Midbrain (tissue), 1 donor: Measurements from ENCODE around the gene CCDC88A.
A peak's percentile ranks its signal among the peaks of the same experiment; 100 is the strongest.
"Not testable (repeated sequence)": the region's sequence is repeated elsewhere in the genome, so short reads cannot be mapped to it uniquely, and the experiment has no call there.

Experiments
- DNase-seq: peaks from one replicate; lab custom pipeline; 2025; lab: John Stamatoyannopoulos, UW

CCDC88A gene

DNA sequence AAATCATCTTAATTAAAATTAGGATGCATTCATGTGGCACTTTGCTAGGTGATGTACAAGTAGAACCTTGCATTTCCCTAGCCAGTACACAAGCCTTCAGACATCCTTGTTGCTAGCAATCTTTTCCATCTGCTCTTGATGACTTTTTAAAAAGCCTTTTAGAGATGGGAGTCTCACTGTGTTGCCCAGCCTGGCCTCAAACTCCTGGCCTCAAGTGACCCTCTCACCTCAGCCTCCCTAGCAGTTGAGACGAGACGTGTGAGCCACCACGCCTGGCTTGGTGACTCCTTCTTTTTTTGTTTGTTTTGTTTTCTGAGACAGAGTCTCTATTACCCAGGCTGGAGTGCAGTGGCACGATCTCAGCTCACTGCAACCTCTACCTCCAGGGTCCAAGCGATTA lies 1.7 kb upstream of the CCDC88A start:
- no peak for DNase-seq

DNA sequence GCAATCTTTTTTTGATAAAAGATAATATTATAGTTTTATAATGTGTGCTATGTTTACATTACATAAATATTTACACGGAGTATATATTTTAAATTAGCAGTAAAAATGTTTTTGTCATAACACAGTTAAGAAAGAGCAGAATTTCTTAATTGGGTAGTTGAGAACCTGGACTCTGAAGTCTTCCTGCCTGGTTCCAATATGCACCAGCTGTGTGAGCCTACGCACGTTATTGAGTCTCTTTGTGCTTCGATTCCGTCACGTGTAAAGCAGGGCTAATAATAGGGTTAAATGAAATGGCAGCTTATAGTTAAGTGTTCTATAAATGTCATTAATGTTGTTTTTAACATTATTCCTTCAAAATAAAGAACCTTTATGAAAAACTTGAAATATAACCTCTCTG lies 1.2 kb upstream of the CCDC88A start:
- DNase-seq: no peak

DNA sequence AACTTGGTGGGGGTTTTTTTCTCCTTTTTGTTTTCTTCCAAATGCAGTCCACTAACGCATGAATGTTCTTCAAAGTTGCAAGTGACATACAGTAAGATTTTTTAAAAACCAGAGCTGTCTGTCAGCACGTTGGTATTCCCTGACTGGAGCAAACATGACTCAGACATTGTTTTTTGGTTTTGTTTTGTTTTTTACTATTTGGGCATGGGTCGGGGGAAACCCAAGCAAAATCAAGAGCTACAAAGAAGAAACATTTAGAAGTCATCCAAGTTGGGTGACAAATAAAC lies 726 bp upstream of the CCDC88A start:
- DNase-seq: no peak

DNA sequence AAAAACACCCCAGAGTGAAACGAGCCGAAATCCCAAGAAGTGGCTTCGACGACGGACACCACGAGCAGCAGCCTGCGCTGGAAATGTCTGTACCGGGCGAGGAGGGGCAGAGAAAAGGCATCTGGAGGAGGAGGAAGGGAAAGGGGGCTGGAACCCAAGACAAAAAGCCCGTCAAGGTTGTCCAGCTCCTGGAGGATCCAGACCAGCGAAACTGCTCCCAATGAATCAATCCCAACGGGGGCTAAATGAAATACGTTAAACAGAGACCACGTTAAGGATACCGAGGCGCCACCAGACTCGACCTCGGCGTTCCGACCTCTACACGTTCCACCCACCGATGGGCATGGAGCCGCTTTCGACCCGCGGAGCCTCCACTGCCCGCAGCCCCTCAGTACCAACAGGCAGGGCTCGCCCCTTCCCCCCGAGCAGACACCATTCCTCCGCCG lies 400 bp downstream of the CCDC88A start:
- DNase-seq: no peak

DNA sequence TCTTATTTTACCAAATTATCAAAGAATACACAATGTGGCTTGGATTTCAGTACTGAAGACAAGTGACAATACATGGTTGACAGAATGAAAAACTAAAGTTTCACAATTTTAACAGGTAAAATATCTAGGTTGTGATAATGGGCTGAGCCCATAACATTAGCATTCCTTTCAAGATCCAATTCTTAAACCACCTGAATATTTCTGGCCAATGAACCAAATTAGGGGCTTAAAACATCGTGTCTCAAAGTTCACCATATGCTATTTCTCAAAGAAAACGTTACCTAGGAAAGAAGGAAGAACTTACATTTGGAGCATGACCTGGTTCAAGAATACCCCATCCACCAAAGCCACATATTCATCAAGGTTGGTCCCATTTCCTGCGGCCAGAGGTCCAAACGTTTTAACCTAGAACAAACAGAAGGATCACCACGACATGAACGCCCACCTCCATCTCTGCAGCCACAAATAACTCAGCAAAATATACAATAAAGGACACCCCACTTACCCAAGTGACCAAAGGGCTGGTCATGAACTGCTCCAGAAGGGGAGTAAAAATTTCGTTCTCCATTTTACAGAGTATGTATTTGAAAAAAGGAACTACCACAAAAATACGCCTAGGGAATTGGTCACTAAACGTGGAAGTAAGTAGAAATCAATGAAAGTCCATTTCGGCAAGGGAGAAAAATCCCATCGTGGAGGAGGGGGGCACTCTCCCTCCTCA lies 984 bp downstream of the CCDC88A start:
- peak; percentile 60 for DNase-seq

DNA sequence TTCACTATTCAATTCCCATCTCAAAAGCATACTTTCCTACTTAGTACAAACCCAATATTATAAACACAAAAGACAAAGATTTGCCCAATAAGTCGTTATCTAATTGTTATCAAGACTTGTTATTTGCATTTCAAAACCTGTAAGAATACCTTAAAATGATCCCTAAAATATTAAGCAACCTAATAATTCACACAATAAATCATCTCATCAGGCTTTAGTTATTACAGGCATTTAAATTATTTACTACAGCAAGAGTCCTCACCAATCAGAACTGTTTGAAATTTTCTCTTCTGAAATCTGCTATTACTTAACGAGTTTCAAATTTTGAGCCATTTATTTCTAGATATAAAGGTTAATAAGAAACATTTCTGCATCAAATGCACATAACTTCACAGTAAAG lies 1.6 kb downstream of the CCDC88A start:
- no peak for DNase-seq

DNA sequence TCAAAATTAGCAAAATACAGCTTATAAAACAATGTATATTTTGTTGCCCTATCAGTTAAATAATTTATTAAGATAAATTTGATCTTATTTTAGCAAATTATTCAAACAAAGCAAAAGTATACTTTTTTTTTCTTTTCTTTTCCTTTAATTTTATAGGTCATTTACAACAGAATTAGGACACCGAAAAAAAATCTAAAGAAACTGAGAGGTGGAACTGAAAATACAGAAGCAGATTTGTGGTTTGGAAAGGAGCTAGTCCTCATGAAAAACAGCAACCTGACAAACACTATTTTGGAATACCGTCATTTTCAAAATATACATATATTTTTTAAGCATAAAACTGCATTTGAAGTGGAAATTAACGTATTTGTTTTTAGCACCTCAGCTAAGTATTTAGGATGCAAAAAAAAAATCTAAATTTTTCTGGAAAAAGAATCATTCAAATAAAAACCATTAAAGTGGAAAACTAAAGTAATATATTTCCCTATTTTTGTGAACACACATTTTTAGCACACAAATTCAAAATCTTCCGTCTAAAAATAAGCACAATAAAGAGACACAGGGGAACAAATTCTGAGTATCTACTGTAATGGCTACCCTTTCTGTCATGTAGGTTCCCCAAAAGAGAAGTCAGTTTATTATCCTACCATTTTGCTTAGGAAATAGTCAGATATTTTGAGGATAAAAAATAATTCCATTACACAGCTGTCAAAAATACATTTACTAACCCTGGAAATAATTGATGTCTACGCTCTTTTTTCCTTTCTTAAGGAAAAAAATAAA lies 2.7 kb downstream of the CCDC88A start:
- no peak for DNase-seq

DNA sequence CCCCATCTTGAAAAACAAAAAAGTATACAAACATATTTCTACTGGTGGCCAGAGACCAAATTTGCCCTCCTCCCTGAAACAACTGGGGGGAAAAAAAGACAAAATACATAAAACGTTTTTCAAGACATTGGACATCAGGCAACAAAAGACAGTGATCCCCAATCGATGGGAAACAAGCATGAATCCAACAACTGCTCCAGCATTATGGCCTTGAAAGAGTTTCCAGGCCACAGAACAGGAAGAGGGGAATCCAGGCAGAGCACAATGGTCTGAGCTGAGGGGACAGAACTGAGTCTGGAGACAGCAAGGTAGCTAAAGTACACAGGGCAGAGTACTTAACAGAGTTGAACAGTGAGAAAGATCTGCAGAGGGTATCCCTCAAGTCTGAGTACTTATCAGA lies 4.4 kb downstream of the CCDC88A start:
- DNase-seq: no peak

DNA sequence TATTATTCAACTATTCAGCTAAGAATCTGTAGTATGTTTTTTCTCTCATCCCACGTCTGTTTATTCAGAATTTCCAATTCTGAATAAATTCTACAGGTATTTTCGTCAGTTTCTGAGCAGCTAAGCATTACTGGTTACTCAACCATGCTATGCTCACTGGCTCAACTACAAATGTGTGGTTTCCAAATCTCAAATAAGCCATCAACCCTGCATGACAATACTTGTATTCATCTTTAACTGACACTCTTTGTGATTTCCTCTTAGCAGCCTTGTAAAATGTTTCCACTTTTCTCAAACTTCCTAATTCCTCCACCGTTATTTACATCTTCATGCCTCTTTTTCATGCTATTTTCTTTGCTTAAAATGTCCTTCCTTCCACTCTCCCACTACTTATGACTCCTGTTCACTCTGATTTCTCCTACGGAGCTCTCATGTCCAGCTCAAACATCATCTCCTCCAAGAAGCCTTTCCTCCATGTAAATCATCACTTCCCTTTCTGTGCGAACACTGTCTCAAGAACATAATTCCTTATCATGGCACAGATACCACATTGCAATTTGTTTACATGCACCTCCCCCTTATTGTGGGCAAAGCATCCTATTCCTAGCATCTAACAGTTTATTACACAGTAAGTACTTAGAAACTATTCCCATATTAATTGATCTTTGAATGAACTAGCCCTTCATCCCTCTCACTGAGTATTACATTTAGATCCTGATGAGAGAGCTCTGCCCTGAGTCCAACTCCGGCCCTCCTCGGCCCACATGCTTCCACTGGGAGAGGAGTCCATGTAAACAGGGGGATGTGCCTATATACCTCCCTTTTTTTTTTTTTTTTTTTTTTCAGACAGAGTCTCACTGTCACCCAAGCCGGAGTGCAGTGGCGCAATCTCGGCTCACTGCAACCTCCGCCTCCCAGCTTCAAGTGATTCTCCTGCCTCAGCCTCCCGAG lies 10.5 kb downstream of the CCDC88A start:
- peak; percentile 23 for DNase-seq

DNA sequence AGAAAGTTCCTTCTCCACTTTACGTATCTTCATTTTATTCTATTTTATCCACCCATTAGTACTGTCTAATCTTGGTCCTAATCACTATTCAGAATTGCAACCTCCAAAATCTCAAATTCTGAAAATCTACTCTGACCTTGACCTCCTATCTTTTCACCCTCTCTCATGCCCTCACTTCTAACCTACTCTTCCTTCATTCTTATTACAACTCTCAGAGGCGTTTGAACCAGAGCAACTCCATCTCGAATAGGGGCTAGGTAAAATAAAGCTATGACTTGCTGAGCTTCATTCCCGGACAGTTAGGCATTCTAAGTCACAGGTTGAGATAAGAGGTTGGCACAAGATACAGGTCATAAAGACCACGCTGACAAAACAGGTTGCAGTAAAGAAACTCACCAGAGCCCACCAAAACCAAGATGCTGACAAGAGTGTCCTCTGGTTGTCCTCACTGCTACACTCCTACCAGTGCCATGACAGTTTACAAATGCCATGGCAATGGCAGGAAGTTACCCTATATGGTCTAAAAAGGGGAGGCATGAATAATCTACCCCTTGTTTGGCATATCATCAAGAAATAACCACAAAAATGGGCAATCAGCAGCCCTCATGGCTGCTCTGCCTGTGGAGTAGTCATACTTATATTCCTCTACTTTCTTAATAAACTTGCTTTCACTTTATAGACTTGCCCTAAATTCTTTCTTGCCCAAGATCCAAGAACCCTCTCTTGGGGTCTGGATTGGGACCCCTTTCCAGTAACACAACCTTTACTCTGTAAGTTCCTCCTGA lies 11.4 kb downstream of the CCDC88A start:
- no peak for DNase-seq

DNA sequence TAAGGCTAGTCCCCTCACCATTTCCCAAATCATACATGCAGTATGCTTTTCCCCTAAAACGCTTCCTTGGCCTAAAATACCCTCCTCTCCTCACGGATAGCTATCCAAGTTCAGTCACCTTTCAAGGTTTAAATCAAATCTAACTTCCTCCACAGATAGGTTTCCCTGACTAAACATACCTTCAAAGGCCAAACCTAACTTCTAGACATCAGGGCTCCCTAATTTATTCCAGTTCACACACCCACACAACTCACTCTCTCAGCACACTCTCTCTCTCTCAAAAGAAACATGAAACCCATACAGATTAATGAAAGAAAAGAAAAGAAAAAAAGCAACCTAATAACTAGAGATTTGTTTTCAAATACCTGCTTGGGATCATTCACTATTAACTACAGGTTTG lies 14.5 kb downstream of the CCDC88A start:
- no peak for DNase-seq

DNA sequence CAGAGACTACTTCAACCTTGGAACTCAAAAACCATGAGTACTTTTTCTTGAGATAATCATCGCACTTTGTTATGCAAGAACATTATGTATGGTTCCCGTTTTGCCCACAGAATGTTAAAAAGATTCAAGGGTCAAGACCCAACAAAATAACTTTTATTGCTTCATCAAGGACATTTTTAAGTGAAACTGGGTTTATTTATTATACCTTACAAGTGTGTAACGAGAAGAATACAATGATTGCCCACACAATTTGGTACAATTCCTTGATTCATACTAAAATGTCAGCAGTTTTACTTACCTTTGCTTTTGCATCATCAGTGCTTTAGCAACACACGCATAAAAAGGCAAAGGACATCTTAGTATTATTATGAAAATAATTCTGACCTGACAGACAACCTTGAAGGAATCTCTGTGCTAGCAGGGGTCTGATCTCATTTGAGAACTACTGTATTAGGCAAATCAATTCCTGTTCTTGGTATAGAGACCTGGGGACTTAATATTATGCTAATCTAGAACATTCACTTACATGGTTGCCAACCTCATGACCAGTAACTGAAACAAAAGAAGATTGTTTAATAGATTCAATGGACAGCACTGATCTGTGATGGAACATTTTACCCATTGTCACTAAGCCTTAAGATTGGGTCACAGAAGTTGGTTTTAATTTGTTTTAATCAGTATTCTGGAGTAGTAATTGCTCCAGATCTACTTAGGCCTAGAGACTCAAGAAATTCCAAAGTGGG lies 16.2 kb downstream of the CCDC88A start:
- peak; percentile 82 for DNase-seq

DNA sequence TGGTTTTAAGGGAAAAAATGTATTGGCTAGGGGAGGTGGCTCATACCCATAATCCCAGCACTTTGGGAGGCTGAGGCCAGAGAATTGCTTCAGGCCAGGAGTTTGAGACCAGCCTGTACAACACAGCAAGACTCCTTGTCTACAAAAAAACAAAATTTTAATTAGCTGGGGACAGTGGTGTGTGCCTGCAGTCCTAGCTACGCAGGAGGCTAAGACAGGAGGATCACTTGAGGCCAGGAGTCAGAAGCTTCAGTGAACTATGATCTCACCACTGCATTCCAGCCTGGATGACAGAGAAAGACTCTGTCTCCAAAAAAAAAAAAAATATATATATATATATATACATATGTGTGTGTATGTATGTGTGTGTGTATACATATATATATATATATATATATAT lies 18.5 kb downstream of the CCDC88A start:
- DNase-seq: no peak

DNA sequence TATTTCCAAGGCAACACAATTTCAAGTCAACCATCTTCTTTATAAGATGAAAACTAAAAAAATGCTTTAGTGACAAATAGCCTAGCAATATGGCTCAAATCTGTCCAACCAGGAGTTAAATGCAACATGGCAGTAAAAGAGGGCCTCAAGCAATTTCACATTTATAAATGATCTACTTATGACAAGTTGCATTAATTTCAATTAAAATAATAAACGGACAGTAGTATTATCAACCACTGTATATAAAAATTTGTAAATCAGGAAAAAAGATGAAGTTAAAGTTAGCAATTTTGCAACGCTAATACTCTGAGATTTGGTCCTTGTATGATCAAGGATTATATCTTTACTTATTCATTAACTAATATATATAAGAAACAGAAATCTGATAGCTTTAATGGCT lies 19.3 kb downstream of the CCDC88A start:
- no peak for DNase-seq

DNA sequence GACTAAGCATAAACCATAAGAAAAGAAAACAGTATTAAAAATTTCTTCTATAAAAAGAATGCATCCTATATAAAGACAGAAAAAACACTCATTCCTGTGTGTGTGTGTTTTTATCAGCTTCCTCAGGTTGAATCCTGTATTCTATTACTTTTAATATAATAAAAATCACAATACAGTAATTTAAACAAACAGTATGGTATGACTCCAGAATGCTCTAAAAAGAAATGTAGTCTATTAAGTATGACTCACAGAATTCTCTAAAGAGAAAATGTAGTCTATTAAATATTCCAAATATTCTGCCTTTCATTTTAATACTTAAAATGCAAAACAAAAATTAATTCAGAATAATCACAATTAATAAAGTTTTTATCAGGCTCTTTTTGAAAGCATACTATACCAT lies 19.8 kb downstream of the CCDC88A start:
- DNase-seq: no peak

DNA sequence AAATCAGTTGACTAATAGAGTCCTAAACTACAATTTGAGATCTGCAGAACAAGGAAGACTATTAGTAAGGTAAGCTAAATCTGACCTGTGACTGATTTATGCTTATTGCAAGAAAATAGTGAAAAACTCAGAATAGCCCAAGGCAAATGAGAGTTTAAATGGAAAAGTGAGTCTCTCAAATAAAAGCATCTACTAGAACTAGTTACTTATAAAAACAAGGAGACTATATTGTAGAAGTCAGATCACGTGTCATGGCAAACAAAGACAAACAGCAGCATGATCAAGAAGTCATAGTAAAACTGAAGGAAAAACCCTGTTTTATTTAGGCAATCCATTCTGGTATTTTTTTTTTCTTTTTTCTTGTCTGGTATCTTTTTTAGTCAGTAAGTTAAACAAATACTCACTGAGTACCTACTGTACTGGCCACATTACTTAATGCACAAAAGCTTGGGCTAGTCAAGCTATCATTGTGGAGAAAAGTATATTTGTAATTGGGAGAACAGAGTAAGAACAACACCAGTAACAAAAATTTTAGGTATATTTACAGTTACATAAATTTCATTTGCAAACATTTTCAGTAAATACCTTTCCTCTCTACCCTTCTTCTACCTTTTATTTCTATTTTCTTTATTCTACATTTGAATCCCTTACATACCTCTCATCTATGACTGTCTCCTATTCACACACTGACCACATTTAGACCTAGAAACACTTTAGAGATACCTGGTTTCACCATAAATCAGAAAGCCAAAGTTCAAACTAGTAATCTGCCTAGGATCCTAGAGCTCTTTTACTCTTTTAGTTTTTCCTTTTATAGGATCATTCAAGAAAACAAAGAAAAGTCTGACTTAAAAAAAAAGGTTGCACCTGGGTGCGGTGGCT lies 23.7 kb downstream of the CCDC88A start:
- no peak for DNase-seq

DNA sequence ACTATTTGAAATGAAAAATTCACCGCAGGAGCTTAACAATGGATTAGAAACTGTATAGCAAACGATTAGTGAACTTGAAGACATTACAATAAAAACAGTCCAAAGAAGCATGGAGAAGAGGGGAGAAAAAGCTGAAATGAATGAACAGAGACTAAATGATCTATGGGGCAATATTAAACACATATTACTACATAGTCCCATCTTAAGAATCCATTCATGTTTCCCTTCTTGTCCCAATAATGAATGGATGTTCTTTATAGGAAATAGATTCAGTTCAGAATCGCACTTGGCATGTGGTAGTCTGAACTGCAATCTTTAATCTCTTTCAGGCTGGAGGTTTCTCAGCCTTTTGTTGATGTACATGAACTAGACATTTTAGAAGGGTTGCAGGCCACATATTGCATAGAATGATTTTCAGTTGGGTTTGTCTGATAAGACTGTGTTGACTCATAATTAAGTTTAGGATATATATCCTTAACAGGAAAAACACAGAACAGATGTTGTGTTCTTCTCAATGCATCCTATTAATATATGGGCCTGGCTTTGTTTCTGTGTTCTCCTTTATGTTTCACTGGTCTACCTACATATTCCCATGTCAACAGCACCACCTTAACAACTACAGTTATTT lies 27.9 kb downstream of the CCDC88A start:
- DNase-seq: no peak

DNA sequence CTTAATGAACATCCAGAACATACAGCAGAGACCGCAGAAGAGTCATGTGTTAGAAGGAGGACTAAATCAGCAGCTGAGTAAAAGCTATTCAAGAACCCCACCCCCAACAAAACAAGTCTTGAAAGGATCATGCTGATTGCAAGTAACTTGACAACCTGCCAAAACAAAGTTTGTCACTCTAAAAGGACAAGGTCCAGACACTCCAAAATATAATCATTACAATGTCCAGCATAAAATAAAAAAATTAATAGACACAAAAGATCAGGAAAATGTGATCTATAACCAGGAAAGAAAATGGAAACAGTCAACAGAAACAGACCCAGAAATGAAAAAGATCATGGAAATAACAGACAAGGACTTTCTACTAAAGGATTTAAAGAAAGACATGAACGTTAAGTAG lies 28.5 kb downstream of the CCDC88A start:
- no peak for DNase-seq

DNA sequence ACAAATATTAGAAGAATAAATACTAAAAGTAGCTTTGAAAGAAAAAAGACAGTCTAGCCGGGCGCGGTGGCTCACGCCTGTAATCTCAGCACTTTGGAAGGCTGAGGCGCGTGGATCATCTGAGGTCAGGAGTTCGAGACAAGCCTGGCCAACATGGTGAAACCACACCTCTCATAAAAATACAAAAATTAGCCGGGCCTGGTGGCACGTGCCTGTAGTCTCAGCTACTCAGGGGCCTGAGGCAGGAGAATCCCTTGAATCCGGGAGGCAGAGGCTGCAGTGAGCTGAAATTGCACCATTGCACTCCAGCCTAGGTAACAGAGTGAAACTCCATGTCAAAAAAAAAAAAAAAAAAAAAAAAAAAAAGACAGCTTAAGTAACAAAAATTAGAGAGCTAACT lies 34.1 kb downstream of the CCDC88A start:
- not testable (repeated sequence) for DNase-seq

DNA sequence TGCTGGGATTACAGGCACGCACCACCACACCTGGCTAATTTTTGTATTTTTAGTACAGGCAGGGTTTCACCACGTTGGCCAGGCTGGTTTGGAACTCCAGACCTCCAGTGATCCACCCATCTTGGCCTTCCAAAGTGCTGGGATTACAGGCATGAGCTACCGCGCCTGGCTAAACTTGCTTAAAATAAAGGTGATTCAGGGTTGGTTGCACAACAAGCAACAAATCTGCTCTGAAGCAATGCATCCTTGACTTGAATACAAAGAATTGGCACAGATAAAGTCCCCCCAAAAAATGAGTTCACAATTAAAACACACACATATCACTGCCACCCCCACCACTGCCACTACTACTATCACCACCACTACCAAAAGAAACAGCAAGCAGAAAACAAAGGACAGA lies 34.9 kb downstream of the CCDC88A start:
- DNase-seq: no peak
